AG09309 (cell line): Measurements from ENCODE around the gene AP1G1.

Experiments
- DNase-seq: peaks from one replicate; pipeline ENCODE4 v3.0.0-alpha.2; 2010; ENCODE audit warnings: low read depth
- H3K4me3 ChIP-seq: 2 replicates; pipeline ENCODE4 v1.5.1; 2011; ENCODE audit warnings: mild to moderate bottlenecking, low read depth, low read length, moderate library complexity; ENCODE audit not compliant: control insufficient read depth
- TF ChIP-seq, protein P1 (sequence below): IDR thresholded peaks from 2 replicates; pipeline ENCODE4 v1.5.1; 2011; ENCODE audit warnings: mild to moderate bottlenecking, low read depth, low read length, inconsistent platforms; ENCODE audit not compliant: insufficient read depth, control insufficient read depth; ENCODE audit errors: missing control alignments

Gene AP1G1

DNA sequence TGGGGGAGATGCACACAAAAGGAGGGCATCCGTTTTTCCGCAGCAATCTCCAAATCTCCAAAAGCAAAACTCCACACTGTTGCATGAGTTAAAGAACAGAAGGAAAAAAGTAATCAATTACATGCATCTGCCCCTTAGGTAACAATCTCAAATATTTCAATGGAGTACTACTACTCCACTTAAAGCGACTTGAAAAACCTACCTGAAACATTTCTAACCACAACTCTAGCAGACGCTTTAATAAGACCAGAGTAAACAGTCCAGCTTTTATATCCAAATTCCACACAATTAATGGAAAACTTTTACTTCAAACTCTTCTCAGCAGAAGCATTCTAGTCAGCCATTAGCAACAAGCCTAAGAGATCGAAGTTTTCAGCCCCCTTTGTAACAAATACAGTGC lies 29.9 kb downstream of the AP1G1 start:
- TF ChIP-seq, protein P1, sequence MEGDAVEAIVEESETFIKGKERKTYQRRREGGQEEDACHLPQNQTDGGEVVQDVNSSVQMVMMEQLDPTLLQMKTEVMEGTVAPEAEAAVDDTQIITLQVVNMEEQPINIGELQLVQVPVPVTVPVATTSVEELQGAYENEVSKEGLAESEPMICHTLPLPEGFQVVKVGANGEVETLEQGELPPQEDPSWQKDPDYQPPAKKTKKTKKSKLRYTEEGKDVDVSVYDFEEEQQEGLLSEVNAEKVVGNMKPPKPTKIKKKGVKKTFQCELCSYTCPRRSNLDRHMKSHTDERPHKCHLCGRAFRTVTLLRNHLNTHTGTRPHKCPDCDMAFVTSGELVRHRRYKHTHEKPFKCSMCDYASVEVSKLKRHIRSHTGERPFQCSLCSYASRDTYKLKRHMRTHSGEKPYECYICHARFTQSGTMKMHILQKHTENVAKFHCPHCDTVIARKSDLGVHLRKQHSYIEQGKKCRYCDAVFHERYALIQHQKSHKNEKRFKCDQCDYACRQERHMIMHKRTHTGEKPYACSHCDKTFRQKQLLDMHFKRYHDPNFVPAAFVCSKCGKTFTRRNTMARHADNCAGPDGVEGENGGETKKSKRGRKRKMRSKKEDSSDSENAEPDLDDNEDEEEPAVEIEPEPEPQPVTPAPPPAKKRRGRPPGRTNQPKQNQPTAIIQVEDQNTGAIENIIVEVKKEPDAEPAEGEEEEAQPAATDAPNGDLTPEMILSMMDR, result no peak
- no peak overlapping the region for H3K4me3 ChIP-seq
- DNase-seq, result no peak

DNA sequence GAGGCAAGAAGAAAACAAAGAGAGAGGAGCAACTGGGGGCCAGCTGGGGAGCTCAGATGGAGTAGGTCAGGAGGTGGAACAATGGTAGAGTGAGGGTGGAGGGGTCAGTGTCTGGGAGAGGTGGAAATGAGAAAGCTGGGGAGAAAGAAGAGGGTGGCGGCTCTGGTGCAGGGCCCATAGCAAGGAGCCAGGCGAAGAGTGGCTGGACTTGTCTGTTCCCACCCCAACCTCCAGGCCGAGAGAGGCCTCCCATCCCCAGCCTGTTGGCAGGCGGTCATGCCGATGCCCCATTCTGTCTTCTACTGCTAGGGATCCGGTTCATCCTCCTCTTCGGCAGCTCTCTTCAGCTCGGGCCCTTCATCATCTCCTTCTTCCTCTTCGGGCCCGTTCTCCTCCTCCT lies 31.3 kb downstream of the AP1G1 start:
- no peak for DNase-seq
- no peak overlapping the region for H3K4me3 ChIP-seq
- TF ChIP-seq, protein P1, result no peak

DNA sequence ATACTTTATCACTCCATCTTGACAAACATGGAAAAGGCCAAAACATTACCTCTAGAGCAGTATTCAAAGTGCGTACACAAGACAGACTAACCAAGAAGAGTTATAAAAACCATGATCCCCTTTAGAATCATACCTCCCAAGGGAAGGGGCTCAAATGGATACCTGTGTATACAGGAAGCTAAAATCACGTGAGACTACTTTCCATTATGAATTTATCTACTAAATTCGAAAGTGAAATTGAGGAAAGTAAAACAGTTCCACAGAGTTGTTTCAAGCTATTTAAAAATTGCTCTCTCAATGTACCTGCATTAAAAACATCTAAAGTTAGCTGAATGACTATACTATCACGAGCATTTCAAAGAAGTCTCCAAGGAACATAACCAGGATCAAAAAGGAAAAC lies 32.7 kb downstream of the AP1G1 start:
- H3K4me3 ChIP-seq, result no peak overlapping the region
- no peak for DNase-seq
- TF ChIP-seq, protein P1, result no peak

DNA sequence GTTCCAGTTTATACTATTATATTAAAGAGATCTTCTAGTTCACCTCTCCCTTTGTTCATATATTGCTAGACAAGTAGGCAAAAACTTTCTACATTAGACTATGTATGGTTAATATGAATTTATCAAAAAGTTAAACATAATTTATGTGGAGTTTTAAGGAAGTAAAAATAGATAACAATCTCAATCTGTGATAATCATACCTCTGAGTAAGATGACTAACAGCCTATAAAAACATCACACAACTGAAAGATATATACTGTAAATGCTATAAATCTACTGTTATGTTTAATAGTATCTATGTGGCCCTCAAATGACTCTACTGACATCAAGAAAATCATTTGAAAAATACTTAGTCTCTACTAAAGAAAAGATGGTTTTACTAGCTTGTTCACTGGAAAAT lies 37.1 kb downstream of the AP1G1 start:
- TF ChIP-seq, protein P1, result no peak
- no peak for DNase-seq
- no peak overlapping the region for H3K4me3 ChIP-seq

DNA sequence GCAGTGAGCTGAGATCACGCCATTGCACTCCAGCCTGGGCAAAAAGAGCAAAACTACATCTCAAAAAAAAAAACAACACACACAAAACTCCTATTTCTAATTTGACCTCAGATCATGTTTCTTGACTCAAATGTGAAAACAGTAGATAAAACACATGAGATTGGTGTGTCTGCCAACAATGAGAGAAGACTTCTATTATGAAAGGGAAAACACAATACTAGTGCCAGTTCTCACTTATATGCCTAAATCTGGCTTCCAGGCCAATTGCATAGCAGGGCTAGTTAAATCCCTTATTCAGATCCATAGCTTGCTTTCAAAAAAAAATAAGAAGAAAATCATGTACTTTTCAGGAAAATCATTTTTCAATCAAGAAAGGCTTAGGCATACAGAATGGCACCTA lies 39.4 kb downstream of the AP1G1 start:
- TF ChIP-seq, protein P1, result no peak
- H3K4me3 ChIP-seq, result no peak overlapping the region
- no peak for DNase-seq

DNA sequence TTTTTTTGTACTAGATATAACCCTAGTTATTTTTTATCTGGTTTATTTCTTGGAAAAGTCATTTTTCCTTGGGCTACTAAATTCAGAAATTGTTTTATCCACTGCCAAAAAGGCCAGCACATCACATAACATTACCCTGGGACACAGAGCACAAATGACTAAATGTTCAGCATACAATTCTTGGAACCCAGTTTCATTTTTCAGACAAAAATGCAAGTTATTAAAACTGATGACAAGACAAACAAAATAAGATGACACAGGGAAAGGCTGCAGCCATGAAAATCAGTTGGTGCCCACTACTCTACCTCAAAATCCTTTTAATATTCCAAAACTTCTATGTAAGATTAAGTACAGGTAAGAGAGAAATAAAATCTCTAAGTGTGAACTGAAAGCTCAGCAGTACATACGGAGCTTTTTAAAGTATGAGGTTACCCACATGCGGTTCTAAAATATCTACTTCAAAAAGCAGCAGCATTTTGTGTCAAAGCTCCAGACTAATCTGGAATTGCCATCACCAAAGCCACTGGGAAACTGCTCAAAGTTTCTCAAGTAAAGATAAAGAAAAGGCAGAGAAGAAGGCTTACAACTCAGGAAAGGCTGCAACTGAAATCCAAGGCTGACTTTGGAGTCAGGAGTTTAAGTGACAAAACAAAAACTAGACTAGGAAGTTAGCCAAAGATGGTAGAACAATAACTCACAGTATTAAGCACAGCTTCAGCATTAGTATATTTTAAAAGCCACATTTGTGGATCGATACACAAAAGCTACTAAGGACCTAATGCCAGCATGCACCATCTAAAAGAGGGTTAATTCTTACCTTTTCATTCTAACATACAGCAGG lies 41.4 kb downstream of the AP1G1 start:
- TF ChIP-seq, protein P1, result no peak
- DNase-seq, result no peak

More for the DNA sequence above, 41.4 kb downstream of the AP1G1 start:
- no peak overlapping the region for H3K4me3 ChIP-seq
